Transverse colon (tissue), 4 donors: Measurements from ENCODE around the gene CAMTA1. TPM values are rescaled to one million over a fixed set of nuclear protein-coding genes. Genes with fewer than 3 reads are reported as not detected.

Source experiments
- DNase-seq: peaks from one replicate; pipeline ENCODE4 v3.0.0-alpha.2; 2019
- H3K27ac ChIP-seq, 4 donors: fragments of 200-600 bp; sonication (generic); 2 replicates each; pipeline ENCODE4 v1.5.1; 2016 to 2018; ENCODE audit warnings: inconsistent platforms in 4 of 4
- H3K27me3 ChIP-seq: fragments of 200-600 bp; sonication (generic); 2 replicates; pipeline ENCODE4 v1.5.1; 2017; ENCODE audit warnings: inconsistent platforms
- H3K36me3 ChIP-seq, 4 donors: fragments of 200-600 bp; sonication (generic); 2 replicates each; pipeline ENCODE4 v1.5.1; 2017 to 2019; ENCODE audit warnings: inconsistent platforms in 4 of 4
- H3K4me1 ChIP-seq, 4 donors: fragments of 200-600 bp; sonication (generic); 2 replicates each; pipeline ENCODE4 v1.5.1; 2017 to 2020; ENCODE audit warnings: inconsistent platforms in 4 of 4
- H3K4me3 ChIP-seq, 4 donors: fragments of 200-600 bp; sonication (generic); 1 replicate in 1 of 4; 2 replicates in 3 of 4; pipeline versions ENCODE4 v1.5.1 to v1.6.1; 2017 to 2019; ENCODE audit warnings: inconsistent platforms in 4 of 4
- H3K9me3 ChIP-seq, 2 donors: fragments of 200-600 bp; sonication (generic); 2 replicates each; pipeline ENCODE4 v1.5.1; 2017 to 2019; ENCODE audit warnings: inconsistent platforms in 2 of 2
- EP300 ChIP-seq: sonication (generic); formaldehyde crosslinking; IDR thresholded peaks from one replicate; pipeline ENCODE4 v1.6.1; 2017; ENCODE audit warnings: antibody characterized with exemption, low read depth
- POLR2A ChIP-seq: fragments of 450-650 bp; IDR thresholded peaks from one replicate; pipeline ENCODE4 v1.6.1; 2016; ENCODE audit warnings: antibody characterized with exemption, mild to moderate bottlenecking, moderate library complexity
- POLR2AphosphoS5 ChIP-seq, 3 donors: sonication (generic); formaldehyde crosslinking; IDR thresholded peaks; one replicate each; pipeline ENCODE4 v1.6.1; 2016; ENCODE audit warnings: antibody characterized with exemption in 3 of 3
- whole genome bisulfite sequencing, 2 donors: methylation state at CpG; one replicate each; pipeline ENCODE4 v1.1.5; 2018; ENCODE audit warnings: low coverage in 1 of 2; 5-methylcytosine and 5-hydroxymethylcytosine counted together
- in situ Hi-C, 4 donors: fragments of 200-750 bp; cut with MboI; loops; one replicate each; pipeline versions ENCODE4 v1.15.0 to v1.15.1; 2017; ENCODE audit warnings: low sequenced_read_pairs in 3 of 4, low pct_ligation_motif_present in 1 of 4, low pct_unique_long_range_greater_than_20kb in 1 of 4
- intact Hi-C: fragments of 100-400 bp; cut with DNase I; formaldehyde crosslinking; loops from one replicate; pipeline ENCODE4 v1.15.1; 2023; ENCODE audit warnings: low total_unique reads
- total RNA-seq, 4 donors: library from RNA; depleted of rRNA; stranded (reverse); fragments of >200 nt; gene quantifications; one replicate each; pipeline ENCODE4 v1.1.0, GENCODE V29; 2016
- TF ChIP-seq, protein P1 (sequence below), 5 experiments: fragments of 200-600 bp in 3 of 5; fragments of 450-650 bp in 2 of 5; sonication (generic) in 3 of 5; IDR thresholded peaks; 1 replicate in 2 of 5; 2 replicates in 3 of 5; pipeline ENCODE4 v1.5.1; 2016 to 2017; ENCODE audit warnings: antibody characterized with exemption in 5 of 5, inconsistent platforms in 3 of 5, mild to moderate bottlenecking in 2 of 5, moderate library complexity in 1 of 5

CAMTA1 gene
- total RNA-seq, 4 donors from 2014 or later = 93.8 to 268 (median 130) TPM

- H3K27me3 ChIP-seq = no peaks in the 10 kb centered on the region
- no peak overlapping the region for H3K4me3 ChIP-seq
- peaks cover 9 to 32% (median 28%) of the 10 kb centered on the region in 4 donors for H3K4me1 ChIP-seq
- intact Hi-C loops (no loop called here), in situ Hi-C loops (no loop called here)
- H3K36me3 ChIP-seq = no peaks in the 10 kb centered on the region
- DNase-seq = no peak
- TF ChIP-seq POLR2AphosphoS5 (IDR thresholded peaks at IDR 0.05) = no peak
- no peak for TF ChIP-seq EP300
- TF ChIP-seq, protein P1, sequence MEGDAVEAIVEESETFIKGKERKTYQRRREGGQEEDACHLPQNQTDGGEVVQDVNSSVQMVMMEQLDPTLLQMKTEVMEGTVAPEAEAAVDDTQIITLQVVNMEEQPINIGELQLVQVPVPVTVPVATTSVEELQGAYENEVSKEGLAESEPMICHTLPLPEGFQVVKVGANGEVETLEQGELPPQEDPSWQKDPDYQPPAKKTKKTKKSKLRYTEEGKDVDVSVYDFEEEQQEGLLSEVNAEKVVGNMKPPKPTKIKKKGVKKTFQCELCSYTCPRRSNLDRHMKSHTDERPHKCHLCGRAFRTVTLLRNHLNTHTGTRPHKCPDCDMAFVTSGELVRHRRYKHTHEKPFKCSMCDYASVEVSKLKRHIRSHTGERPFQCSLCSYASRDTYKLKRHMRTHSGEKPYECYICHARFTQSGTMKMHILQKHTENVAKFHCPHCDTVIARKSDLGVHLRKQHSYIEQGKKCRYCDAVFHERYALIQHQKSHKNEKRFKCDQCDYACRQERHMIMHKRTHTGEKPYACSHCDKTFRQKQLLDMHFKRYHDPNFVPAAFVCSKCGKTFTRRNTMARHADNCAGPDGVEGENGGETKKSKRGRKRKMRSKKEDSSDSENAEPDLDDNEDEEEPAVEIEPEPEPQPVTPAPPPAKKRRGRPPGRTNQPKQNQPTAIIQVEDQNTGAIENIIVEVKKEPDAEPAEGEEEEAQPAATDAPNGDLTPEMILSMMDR (IDR thresholded peaks at IDR 0.05) = no peak
- TF ChIP-seq POLR2A = no peak
- H3K27ac ChIP-seq = no peak overlapping the region
- 38 to 60% methylated on average over 2 to 5 of the region's 5 CpGs for WGBS, 2 donors
- H3K9me3 ChIP-seq = peaks cover 12 to 15% of the 10 kb centered on the region in 2 donors
These were observed 517.6 kb downstream of the CAMTA1 start for GRCh38 chr1:7302873-7303272.

GRCh38 chr1:7303554-7304317 is 518.5 kb downstream of the CAMTA1 start:
- Histone ChIP-seq H3K27ac (no peak overlapping the region), H3K4me1 (peaks cover 9 to 32% (median 26%) of the 10 kb centered on the region in 4 donors), H3K27me3 (no peaks in the 10 kb centered on the region), H3K9me3 (peaks cover 12 to 15% of the 10 kb centered on the region in 2 donors), H3K36me3 (no peaks in the 10 kb centered on the region), H3K4me3 (no peak overlapping the region)
- intact Hi-C loops = no loop called here
- DNase-seq = no peak
- 79 to 85% methylated on average over 8 of the region's 8 CpGs for WGBS, 2 donors
- in situ Hi-C loops = no loop called here
- TF ChIP-seq, protein P1 (IDR thresholded peaks at IDR 0.05) = no peak
- TF ChIP-seq POLR2A = no peak
- no peak for TF ChIP-seq EP300
- no peak for TF ChIP-seq POLR2AphosphoS5 (IDR thresholded peaks at IDR 0.05)

- WGBS, 2 donors = 67 to 76% methylated on average over 7 to 8 of the region's 8 CpGs
- TF ChIP-seq, protein P1 (IDR thresholded peaks at IDR 0.05) = no peak
- no peak for TF ChIP-seq EP300
- TF ChIP-seq POLR2A = no peak
- no peak for TF ChIP-seq POLR2AphosphoS5 (IDR thresholded peaks at IDR 0.05)
- no peak overlapping the region for H3K27ac ChIP-seq
- H3K27me3 ChIP-seq = no peaks in the 10 kb centered on the region
- no peak overlapping the region for H3K4me3 ChIP-seq
- no peaks in the 10 kb centered on the region for H3K36me3 ChIP-seq
- H3K4me1 ChIP-seq = no peaks in the 10 kb centered on the region
- in situ Hi-C loops (no loop called here), intact Hi-C loops (no loop called here)
- no peak for DNase-seq
- H3K9me3 ChIP-seq = no peaks in the 10 kb centered on the region
These were observed 527.9 kb downstream of the CAMTA1 start for GRCh38 chr1:7313081-7313546.

DNA sequence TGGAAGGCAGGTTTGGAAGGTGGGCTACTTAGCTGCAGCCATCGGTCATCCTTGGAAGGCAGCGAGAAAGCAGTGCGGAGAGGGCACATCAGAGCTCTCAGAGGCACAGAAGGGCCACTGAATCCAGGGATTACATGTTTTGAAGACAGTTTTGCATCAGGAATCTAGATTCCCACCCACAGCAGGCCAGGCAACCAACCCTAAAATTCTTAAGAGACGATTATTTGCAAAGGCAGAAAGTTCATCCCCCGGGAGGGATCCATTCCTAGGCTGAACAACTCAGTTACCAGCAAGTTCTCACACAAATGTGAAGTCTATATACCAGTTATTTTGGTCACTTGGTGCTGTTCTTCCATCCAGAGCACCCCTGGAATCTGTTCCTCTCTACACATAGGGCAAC is 528.6 kb downstream of the CAMTA1 start:
- DNase-seq = no peak

More for the DNA sequence above, 528.6 kb downstream of the CAMTA1 start:
- WGBS, 2 donors = 89 to 91% methylated on average over 4 to 5 of the region's 5 CpGs
- Histone ChIP-seq H3K9me3 (no peaks in the 10 kb centered on the region), H3K27ac (no peak overlapping the region), H3K27me3 (no peaks in the 10 kb centered on the region), H3K4me1 (no peaks in the 10 kb centered on the region), H3K4me3 (no peak overlapping the region), H3K36me3 (no peaks in the 10 kb centered on the region)
- intact Hi-C loops (no loop called here), in situ Hi-C loops (no loop called here)
- TF ChIP-seq POLR2AphosphoS5 (IDR thresholded peaks at IDR 0.05) = no peak
- TF ChIP-seq POLR2A = no peak
- no peak for TF ChIP-seq EP300
- TF ChIP-seq, protein P1 (IDR thresholded peaks at IDR 0.05) = no peak
